ENCODE measurements around the gene OLFML3. TPM values are rescaled to one million over a fixed set of nuclear protein-coding genes. Genes with fewer than 3 reads are reported as not detected.

The OLFML3 gene
- total RNA-seq, 3 donors from 2014 or later (not counting 1 experiment from before 2014, with no cell fraction given), result 0.16 TPM; not detected in 2

DNA sequence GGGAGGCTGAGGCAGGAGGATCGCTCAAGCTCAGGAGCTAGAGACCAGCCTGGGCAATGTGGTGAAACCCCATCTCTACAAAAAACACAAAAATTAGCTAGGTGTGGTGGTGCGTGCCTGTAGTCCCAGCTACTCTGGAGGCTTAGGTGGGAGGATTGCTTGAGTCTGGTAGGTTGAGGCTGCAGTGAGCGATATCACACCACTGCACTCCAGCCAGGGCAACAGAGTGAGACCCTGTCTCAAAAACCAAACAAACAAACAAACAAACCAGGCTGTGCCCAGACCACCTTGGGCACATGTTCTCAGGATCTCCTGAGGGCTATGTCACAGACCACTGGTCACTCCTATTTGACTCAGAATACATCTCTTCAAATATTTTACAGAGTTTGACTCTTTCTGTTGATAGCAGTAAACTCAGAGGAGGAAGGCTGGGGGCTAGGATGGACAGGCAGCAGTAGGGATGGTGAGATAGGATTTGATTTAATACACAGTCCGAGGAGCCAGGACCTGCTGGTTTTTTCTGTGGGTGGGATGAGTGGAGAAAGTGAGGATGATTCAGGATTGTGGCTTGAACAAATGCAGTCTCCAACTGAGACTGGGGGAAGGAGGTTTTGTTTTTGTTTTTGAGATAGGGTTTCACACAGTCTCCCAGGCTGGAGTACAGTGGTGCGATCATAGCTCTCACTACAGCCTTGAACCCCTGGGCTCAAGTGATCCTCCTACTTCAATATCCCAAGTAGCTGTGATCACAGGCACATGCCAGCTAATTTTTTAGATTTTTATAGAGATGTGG lies 46.5 kb downstream of the OLFML3 start:
- Mint-ChIP-seq H3K27me3 (ENCODE audit: low read depth in 2 of 2) (no peaks in the 10 kb centered on the region), H3K4me1 (no peaks in the 10 kb centered on the region), H3K9me3 (no peaks in the 10 kb centered on the region), H3K4me3 (no peak overlapping the region), H3K36me3 (no peaks in the 10 kb centered on the region), H3K27ac (no peak overlapping the region)
- no peaks in the 10 kb centered on the region for H3K9me3 ChIP-seq (ENCODE audit: control insufficient read depth, insufficient read depth, low read length)
- TF ChIP-seq, protein P1, sequence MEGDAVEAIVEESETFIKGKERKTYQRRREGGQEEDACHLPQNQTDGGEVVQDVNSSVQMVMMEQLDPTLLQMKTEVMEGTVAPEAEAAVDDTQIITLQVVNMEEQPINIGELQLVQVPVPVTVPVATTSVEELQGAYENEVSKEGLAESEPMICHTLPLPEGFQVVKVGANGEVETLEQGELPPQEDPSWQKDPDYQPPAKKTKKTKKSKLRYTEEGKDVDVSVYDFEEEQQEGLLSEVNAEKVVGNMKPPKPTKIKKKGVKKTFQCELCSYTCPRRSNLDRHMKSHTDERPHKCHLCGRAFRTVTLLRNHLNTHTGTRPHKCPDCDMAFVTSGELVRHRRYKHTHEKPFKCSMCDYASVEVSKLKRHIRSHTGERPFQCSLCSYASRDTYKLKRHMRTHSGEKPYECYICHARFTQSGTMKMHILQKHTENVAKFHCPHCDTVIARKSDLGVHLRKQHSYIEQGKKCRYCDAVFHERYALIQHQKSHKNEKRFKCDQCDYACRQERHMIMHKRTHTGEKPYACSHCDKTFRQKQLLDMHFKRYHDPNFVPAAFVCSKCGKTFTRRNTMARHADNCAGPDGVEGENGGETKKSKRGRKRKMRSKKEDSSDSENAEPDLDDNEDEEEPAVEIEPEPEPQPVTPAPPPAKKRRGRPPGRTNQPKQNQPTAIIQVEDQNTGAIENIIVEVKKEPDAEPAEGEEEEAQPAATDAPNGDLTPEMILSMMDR (IDR thresholded peaks at IDR 0.05), result no peak
- no peak for DNase-seq
- no peak overlapping the region for H3K27ac ChIP-seq (ENCODE audit: low read length)
- no peak for ATAC-seq
- intact Hi-C loops (cut with micrococcal nuclease), result no loop called here
- H3K4me3 ChIP-seq (ENCODE audit: low read length), result no peak overlapping the region
- no peaks in the 10 kb centered on the region for H3K4me1 ChIP-seq (ENCODE audit: control insufficient read depth, insufficient read depth, low read length)
- no peaks in the 10 kb centered on the region for H3K27me3 ChIP-seq (ENCODE audit: control insufficient read depth, insufficient read depth, low read length)
- H3K36me3 ChIP-seq (ENCODE audit: control insufficient read depth, insufficient read depth, low read length), result no peaks in the 10 kb centered on the region
- WGBS (ENCODE audit: insufficient coverage), result 89% methylated on average over 4 of the region's 5 CpGs

DNA sequence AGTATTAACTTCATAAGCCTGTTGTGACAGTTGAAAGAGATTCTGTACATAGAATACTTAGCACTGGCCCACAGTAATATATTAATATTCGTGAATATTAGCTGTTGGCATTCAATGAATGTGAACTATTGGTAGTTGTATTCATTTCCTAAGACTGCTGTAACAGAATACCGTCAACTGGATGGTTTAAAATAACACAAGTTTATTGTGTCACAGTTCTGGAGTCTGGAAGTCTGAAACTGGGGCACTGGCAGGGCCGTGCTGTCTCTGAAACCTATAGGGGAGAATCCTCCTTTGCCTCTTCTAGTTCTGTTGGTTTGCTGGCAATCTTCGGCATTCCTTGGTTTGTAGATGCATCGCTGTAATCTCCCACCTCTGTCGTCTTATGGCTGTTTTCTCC lies 47.5 kb downstream of the OLFML3 start:
- Mint-ChIP-seq H3K36me3 (no peaks in the 10 kb centered on the region), H3K4me1 (no peaks in the 10 kb centered on the region), H3K9me3 (no peaks in the 10 kb centered on the region), H3K27ac (no peak overlapping the region), H3K27me3 (ENCODE audit: low read depth in 2 of 2) (no peaks in the 10 kb centered on the region), H3K4me3 (no peak overlapping the region)
- ATAC-seq (no peak), DNase-seq (no peak)
- H3K27me3 ChIP-seq (ENCODE audit: control insufficient read depth, insufficient read depth, low read length), result no peaks in the 10 kb centered on the region
- no peaks in the 10 kb centered on the region for H3K4me1 ChIP-seq (ENCODE audit: control insufficient read depth, insufficient read depth, low read length)
- H3K4me3 ChIP-seq (ENCODE audit: low read length), result no peak overlapping the region
- no peaks in the 10 kb centered on the region for H3K9me3 ChIP-seq (ENCODE audit: control insufficient read depth, insufficient read depth, low read length)
- H3K27ac ChIP-seq (ENCODE audit: low read length), result no peak overlapping the region
- intact Hi-C loops (cut with micrococcal nuclease), result no loop called here
- TF ChIP-seq, protein P1 (IDR thresholded peaks at IDR 0.05), result no peak
- H3K36me3 ChIP-seq (ENCODE audit: control insufficient read depth, insufficient read depth, low read length), result no peaks in the 10 kb centered on the region
- WGBS (ENCODE audit: insufficient coverage), result 92% methylated on average over 5 of the region's 6 CpGs

Other genes starting within 250 kb of the OLFML3 start
- gene PHTF1, start 220.0 kb upstream of the OLFML3 start, total RNA-seq, result 10 to 100 TPM; 37.1 to 40.7 (median 40.6) TPM
- 10 to 100 TPM; 30.1 to 37.9 (median 36.5) TPM for gene RSBN1, start 167.0 kb upstream of the OLFML3 start, total RNA-seq
- gene PTPN22, start 107.8 kb upstream of the OLFML3 start, total RNA-seq, result 100 to 1,000 TPM in 2 of 3 donors, 10 to 100 TPM in 1; 98.4 to 122 (median 104) TPM
- 1 to 10 TPM in 2 of 3 donors, under 1 TPM in 1; 0.88 to 2.1 (median 1.5) TPM for gene BCL2L15, start 91.9 kb upstream of the OLFML3 start, total RNA-seq
- 10 to 100 TPM; 64.0 to 78.7 (median 77.6) TPM for gene AP4B1, start 74.7 kb upstream of the OLFML3 start, total RNA-seq
- 1 to 10 TPM; 5.5 to 6.8 (median 5.9) TPM for gene DCLRE1B, start 74.1 kb upstream of the OLFML3 start, total RNA-seq
- 100 to 1,000 TPM; 238 to 283 (median 261) TPM for gene HIPK1, start 50.1 kb upstream of the OLFML3 start, total RNA-seq
- under 1 TPM in 1 of 3 donors, not detected in 2; 0.13 TPM for gene SYT6, start 174.4 kb downstream of the OLFML3 start, total RNA-seq

Data from natural killer cell (primary cell).